Lower leg skin (tissue), 3 donors: ENCODE results near the gene KRT14.

Source experiments
- POLR2A ChIP-seq, 2 donors: fragments of 450-650 bp; IDR thresholded peaks; one replicate each; pipeline ENCODE4 v1.6.1; 2016 to 2017; ENCODE audit warnings: antibody characterized with exemption in 2 of 2, mild to moderate bottlenecking in 1 of 2, moderate library complexity in 1 of 2
- TF ChIP-seq, protein P1 (sequence below), 3 donors: fragments of 450-650 bp; IDR thresholded peaks; one replicate each; pipeline ENCODE4 v1.5.1; 2016; ENCODE audit warnings: antibody characterized with exemption in 3 of 3, mild to moderate bottlenecking in 3 of 3, moderate library complexity in 2 of 3

GRCh38 chr17:41533613-41534012 is 53.1 kb downstream of the KRT14 start:
- TF ChIP-seq, protein P1, sequence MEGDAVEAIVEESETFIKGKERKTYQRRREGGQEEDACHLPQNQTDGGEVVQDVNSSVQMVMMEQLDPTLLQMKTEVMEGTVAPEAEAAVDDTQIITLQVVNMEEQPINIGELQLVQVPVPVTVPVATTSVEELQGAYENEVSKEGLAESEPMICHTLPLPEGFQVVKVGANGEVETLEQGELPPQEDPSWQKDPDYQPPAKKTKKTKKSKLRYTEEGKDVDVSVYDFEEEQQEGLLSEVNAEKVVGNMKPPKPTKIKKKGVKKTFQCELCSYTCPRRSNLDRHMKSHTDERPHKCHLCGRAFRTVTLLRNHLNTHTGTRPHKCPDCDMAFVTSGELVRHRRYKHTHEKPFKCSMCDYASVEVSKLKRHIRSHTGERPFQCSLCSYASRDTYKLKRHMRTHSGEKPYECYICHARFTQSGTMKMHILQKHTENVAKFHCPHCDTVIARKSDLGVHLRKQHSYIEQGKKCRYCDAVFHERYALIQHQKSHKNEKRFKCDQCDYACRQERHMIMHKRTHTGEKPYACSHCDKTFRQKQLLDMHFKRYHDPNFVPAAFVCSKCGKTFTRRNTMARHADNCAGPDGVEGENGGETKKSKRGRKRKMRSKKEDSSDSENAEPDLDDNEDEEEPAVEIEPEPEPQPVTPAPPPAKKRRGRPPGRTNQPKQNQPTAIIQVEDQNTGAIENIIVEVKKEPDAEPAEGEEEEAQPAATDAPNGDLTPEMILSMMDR (IDR thresholded peaks at IDR 0.05): no peak
- TF ChIP-seq POLR2A (IDR thresholded peaks at IDR 0.05): no peak
